IPS-20b (cell line): ENCODE data around the gene NR3C2.

ENCODE experiments used
- H3K27ac ChIP-seq: one replicate; pipeline ENCODE4 v1.5.1; 2013; ENCODE audit warnings: low read length
- H3K27me3 ChIP-seq: 2 replicates; pipeline ENCODE4 v1.6.1; 2013; ENCODE audit warnings: mild to moderate bottlenecking, low read length, inconsistent platforms; ENCODE audit not compliant: insufficient read depth
- H3K36me3 ChIP-seq: 2 replicates; pipeline ENCODE4 v1.6.1; 2013; ENCODE audit warnings: low read depth, mild to moderate bottlenecking, inconsistent platforms, low read length, moderate library complexity; ENCODE audit not compliant: insufficient read depth
- H3K4me1 ChIP-seq: 2 replicates; pipeline ENCODE4 v1.6.1; 2013; ENCODE audit warnings: mild to moderate bottlenecking, control low read depth, inconsistent platforms, low read length, moderate library complexity; ENCODE audit not compliant: insufficient read depth
- H3K4me3 ChIP-seq: 2 replicates; pipeline ENCODE4 v1.5.1; 2013; ENCODE audit warnings: mild to moderate bottlenecking, low read length, inconsistent platforms
- H3K9ac ChIP-seq: 2 replicates; pipeline ENCODE4 v1.6.1; 2013; ENCODE audit warnings: low read depth, mild to moderate bottlenecking, inconsistent platforms, low read length, moderate library complexity
- H3K9me3 ChIP-seq: 2 replicates; pipeline ENCODE4 v1.6.1; 2013; ENCODE audit warnings: mild to moderate bottlenecking, low read depth, low read length, inconsistent platforms; ENCODE audit not compliant: insufficient read depth

Gene NR3C2

GRCh38 chr4:148254621-148255343 is 187.4 kb downstream of the NR3C2 start:
- Histone ChIP-seq H3K27ac (no peak overlapping the region), H3K27me3 (no peaks in the 10 kb centered on the region), H3K4me1 (peaks cover 2% of the 10 kb centered on the region; the same call in 1 of the 2 replicates), H3K9ac (no peak overlapping the region), H3K4me3 (no peak overlapping the region), H3K36me3 (no peaks in the 10 kb centered on the region), H3K9me3 (no peaks in the 10 kb centered on the region)

GRCh38 chr4:148253768-148254167 is 188.4 kb downstream of the NR3C2 start:
- Histone ChIP-seq H3K9ac (no peak overlapping the region), H3K27ac (no peak overlapping the region), H3K4me1 (peaks cover 5% of the 10 kb centered on the region; the same call in 1 of the 2 replicates), H3K27me3 (no peaks in the 10 kb centered on the region), H3K9me3 (no peaks in the 10 kb centered on the region), H3K36me3 (no peaks in the 10 kb centered on the region), H3K4me3 (no peak overlapping the region)

DNA sequence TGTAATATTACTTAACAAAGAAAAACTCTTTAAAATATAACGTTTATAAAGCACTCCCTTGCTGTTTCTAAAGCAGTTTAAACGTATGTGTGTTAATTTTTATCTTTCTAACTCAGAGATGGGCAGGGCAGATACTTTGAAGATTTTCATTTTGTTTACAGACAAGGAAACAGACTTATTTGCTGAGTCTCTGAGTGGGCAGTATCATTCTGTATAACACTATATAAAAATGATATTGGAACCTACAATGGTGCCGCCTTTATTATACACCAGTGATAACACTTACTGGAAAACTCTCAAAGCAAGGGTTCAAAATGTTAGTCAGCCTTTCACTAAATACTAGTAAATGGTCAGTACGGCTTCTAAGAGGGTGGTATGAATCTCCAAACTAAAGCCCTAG is 193.4 kb downstream of the NR3C2 start:
- Histone ChIP-seq H3K27me3 (no peaks in the 10 kb centered on the region), H3K36me3 (no peaks in the 10 kb centered on the region), H3K27ac (no peak overlapping the region), H3K4me1 (peaks cover 5% of the 10 kb centered on the region; the same call in 1 of the 2 replicates), H3K4me3 (no peak overlapping the region), H3K9ac (no peak overlapping the region), H3K9me3 (no peaks in the 10 kb centered on the region)

DNA sequence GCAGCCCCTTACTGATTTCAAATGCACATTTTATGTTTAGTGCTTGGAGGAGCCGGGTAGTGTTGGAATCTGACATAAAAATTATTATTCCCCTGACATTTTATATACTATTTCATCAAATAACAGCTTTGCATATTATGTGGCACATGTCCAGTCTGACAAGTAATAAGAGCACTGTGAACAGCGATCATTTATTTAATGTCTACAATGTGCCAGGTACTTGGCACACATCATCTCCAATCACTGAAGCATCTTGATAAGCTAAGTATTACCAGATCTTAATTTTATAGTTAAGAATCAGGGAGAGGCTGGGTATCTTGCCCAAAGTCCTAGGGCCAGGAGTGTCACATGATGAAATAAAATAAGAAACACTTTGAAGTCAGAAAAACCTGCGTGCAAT is 197.2 kb downstream of the NR3C2 start:
- H3K9ac ChIP-seq, result no peak overlapping the region
- no peak overlapping the region for H3K4me3 ChIP-seq
- H3K4me1 ChIP-seq, result peaks cover 5% of the 10 kb centered on the region; the same call in 1 of the 2 replicates
- no peaks in the 10 kb centered on the region for H3K9me3 ChIP-seq
- H3K27me3 ChIP-seq, result no peaks in the 10 kb centered on the region
- H3K27ac ChIP-seq, result no peak overlapping the region
- H3K36me3 ChIP-seq, result no peaks in the 10 kb centered on the region

DNA sequence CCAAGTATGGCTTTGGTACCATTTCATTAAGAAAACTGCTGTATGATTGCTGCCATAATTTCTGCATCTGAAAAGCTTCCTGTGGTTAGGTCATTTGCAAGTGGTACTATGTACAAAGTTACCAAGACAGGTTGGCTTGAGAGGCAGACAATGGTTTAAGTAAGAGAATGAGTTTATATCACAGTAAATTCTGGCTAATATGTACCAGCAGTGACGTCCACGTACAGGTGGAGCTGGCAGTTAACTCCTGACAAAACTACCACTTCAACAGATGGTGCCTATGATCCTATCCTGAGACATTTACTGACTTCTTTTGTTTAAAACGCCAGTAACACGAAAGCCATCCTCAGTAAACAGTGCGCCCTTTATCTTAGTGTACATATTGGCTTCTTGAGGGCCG is 198.4 kb downstream of the NR3C2 start:
- H3K36me3 ChIP-seq, result no peaks in the 10 kb centered on the region
- H3K27me3 ChIP-seq, result no peaks in the 10 kb centered on the region
- H3K4me1 ChIP-seq, result no peaks in the 10 kb centered on the region; the same call in 1 of the 2 replicates
- H3K4me3 ChIP-seq, result no peak overlapping the region
- no peak overlapping the region for H3K27ac ChIP-seq
- H3K9ac ChIP-seq, result no peak overlapping the region
- H3K9me3 ChIP-seq, result no peaks in the 10 kb centered on the region

GRCh38 chr4:148240241-148240640 is 202.0 kb downstream of the NR3C2 start:
- no peak overlapping the region for H3K9ac ChIP-seq
- H3K4me3 ChIP-seq, result no peak overlapping the region
- no peak overlapping the region for H3K27ac ChIP-seq
- H3K27me3 ChIP-seq, result no peaks in the 10 kb centered on the region
- H3K36me3 ChIP-seq, result no peaks in the 10 kb centered on the region
- no peaks in the 10 kb centered on the region for H3K4me1 ChIP-seq
- no peaks in the 10 kb centered on the region for H3K9me3 ChIP-seq

GRCh38 chr4:148239494-148239985 is 202.7 kb downstream of the NR3C2 start:
- H3K4me1 ChIP-seq, result no peaks in the 10 kb centered on the region
- no peak overlapping the region for H3K4me3 ChIP-seq
- H3K27me3 ChIP-seq, result no peaks in the 10 kb centered on the region
- no peak overlapping the region for H3K27ac ChIP-seq
- no peak overlapping the region for H3K9ac ChIP-seq
- no peaks in the 10 kb centered on the region for H3K9me3 ChIP-seq
- no peaks in the 10 kb centered on the region for H3K36me3 ChIP-seq

GRCh38 chr4:148238811-148239493 is 203.3 kb downstream of the NR3C2 start:
- Histone ChIP-seq H3K4me1 (no peaks in the 10 kb centered on the region), H3K36me3 (no peaks in the 10 kb centered on the region), H3K4me3 (no peak overlapping the region), H3K27ac (no peak overlapping the region), H3K9ac (no peak overlapping the region), H3K27me3 (no peaks in the 10 kb centered on the region), H3K9me3 (no peaks in the 10 kb centered on the region)

DNA sequence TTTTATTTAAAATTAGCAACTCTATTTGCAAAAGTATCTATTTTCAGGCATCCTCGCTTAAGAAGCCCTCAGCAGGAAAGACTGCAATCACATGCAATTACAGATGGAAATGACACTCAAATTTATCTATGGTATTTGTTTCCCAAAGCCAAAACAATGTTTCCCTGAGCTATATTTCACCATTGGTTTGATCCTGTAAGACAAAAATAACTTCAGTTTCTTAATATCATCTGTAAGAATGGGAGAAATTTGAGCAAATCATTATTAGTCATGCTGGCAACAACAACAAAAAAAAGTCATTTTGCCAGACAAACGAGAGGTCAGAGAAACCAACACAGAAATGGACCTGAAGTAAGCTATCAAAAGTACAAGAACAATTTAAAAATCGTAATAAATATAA is 204.1 kb downstream of the NR3C2 start:
- no peak overlapping the region for H3K4me3 ChIP-seq
- no peaks in the 10 kb centered on the region for H3K4me1 ChIP-seq
- no peak overlapping the region for H3K9ac ChIP-seq
- no peaks in the 10 kb centered on the region for H3K9me3 ChIP-seq
- H3K27me3 ChIP-seq, result no peaks in the 10 kb centered on the region
- no peaks in the 10 kb centered on the region for H3K36me3 ChIP-seq
- no peak overlapping the region for H3K27ac ChIP-seq

DNA sequence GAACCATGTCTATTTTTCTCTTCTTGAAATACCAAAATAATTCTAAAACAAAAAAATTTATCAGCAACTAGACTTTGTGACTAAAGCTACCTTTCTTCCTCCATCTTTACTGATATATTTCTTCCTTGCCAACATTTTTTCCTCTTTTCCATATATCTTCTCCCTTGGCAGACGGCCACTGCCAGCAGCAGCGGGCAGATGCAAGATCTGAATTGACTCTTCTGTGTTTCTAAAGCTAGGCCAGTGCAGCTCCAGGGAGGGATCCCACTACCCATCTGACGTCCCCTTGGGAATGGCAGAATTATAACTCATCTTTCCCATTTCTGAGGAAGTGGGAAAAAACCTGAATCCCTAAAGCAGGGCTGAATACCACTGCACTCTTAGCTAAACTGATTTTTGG is 206.4 kb downstream of the NR3C2 start:
- Histone ChIP-seq H3K36me3 (no peaks in the 10 kb centered on the region), H3K27ac (no peak overlapping the region), H3K9ac (no peak overlapping the region), H3K27me3 (no peaks in the 10 kb centered on the region), H3K9me3 (no peaks in the 10 kb centered on the region; the same call in 1 of the 2 replicates), H3K4me3 (no peak overlapping the region), H3K4me1 (no peaks in the 10 kb centered on the region)

DNA sequence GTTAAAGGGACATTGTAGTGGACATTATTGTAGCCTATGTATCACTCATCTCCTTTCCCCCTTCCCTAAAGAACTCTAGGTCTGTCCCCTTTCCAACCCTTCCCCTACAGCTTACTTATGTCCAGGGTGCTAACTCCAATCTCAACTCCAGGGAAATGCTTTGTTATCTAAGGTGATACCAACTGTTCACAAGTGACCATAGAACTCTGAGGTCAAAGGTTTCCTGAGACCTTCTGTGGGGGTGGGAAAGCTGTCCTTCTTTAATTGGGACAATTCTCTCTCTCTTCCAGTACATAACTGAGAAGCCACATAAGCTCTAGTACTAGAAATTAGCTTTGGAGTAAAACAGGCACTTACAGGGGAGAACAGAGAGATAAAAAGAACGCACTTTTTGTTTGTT is 212.4 kb downstream of the NR3C2 start:
- Histone ChIP-seq H3K9ac (no peak overlapping the region), H3K9me3 (no peaks in the 10 kb centered on the region; the same call in 1 of the 2 replicates), H3K4me3 (no peak overlapping the region), H3K27ac (no peak overlapping the region), H3K4me1 (no peaks in the 10 kb centered on the region), H3K36me3 (no peaks in the 10 kb centered on the region), H3K27me3 (no peaks in the 10 kb centered on the region)

GRCh38 chr4:148229028-148229427 is 213.2 kb downstream of the NR3C2 start:
- no peaks in the 10 kb centered on the region; the same call in 1 of the 2 replicates for H3K9me3 ChIP-seq
- H3K27me3 ChIP-seq, result no peaks in the 10 kb centered on the region
- H3K4me3 ChIP-seq, result no peak overlapping the region
- no peak overlapping the region for H3K9ac ChIP-seq
- H3K27ac ChIP-seq, result no peak overlapping the region
- no peaks in the 10 kb centered on the region for H3K36me3 ChIP-seq
- no peaks in the 10 kb centered on the region for H3K4me1 ChIP-seq
